Stomach (tissue), 4 donors: ENCODE results near the gene ANKRD33B.

Experiments
- EP300 ChIP-seq: sonication (generic); formaldehyde crosslinking; IDR thresholded peaks from one replicate; pipeline ENCODE4 v1.6.1; 2017; ENCODE audit warnings: antibody characterized with exemption
- POLR2A ChIP-seq, 4 donors: fragments of 450-650 bp; IDR thresholded peaks; one replicate each; pipeline ENCODE4 v1.6.1; 2016; ENCODE audit warnings: antibody characterized with exemption in 4 of 4, control low read depth in 2 of 4, mild to moderate bottlenecking in 1 of 4, moderate library complexity in 1 of 4
- POLR2AphosphoS5 ChIP-seq, 3 donors: sonication (generic); formaldehyde crosslinking; IDR thresholded peaks; one replicate each; pipeline ENCODE4 v1.6.1; 2016; ENCODE audit warnings: antibody characterized with exemption in 3 of 3
- TF ChIP-seq, protein P1 (sequence below), 7 experiments: fragments of 450-650 bp in 4 of 7; fragments of 200-600 bp in 3 of 7; sonication (generic) in 3 of 7; IDR thresholded peaks; one replicate each; pipeline ENCODE4 v1.5.1; 2016 to 2019; ENCODE audit warnings: antibody characterized with exemption in 7 of 7, control low read depth in 2 of 7, mild to moderate bottlenecking in 1 of 7

DNA sequence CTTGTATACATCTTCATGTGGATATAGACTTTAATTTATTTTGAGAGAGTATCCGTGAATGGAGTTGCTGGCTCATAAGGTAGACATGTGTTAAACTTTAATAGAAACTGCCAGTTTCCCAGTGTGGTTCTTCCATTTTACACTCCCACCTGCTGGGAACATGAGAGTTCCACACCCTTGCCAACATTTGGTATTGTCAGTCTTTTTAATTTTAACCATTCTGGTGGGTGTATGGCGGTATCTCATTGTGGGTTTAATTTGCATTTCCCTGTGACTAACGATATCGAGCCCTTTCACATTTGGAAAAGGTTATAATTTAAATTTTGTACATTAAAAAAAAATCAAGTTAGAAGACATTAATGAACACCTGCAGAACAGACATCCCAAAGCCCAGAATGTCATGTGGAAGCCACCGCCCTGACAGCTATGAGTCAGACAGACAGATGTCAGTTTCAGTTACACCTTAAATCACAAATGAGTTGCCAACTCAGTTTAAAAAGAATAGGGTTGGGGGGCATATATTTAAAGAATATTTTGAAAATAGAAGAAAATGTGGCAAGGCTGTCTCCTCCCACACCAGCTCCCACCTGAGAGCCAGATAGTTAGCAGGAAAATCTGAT is 36.9 kb downstream of the ANKRD33B start:
- TF ChIP-seq, protein P1, sequence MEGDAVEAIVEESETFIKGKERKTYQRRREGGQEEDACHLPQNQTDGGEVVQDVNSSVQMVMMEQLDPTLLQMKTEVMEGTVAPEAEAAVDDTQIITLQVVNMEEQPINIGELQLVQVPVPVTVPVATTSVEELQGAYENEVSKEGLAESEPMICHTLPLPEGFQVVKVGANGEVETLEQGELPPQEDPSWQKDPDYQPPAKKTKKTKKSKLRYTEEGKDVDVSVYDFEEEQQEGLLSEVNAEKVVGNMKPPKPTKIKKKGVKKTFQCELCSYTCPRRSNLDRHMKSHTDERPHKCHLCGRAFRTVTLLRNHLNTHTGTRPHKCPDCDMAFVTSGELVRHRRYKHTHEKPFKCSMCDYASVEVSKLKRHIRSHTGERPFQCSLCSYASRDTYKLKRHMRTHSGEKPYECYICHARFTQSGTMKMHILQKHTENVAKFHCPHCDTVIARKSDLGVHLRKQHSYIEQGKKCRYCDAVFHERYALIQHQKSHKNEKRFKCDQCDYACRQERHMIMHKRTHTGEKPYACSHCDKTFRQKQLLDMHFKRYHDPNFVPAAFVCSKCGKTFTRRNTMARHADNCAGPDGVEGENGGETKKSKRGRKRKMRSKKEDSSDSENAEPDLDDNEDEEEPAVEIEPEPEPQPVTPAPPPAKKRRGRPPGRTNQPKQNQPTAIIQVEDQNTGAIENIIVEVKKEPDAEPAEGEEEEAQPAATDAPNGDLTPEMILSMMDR (IDR thresholded peaks at IDR 0.05): no peak
- TF ChIP-seq POLR2AphosphoS5 (IDR thresholded peaks at IDR 0.05): no peak
- no peak for TF ChIP-seq POLR2A (IDR thresholded peaks at IDR 0.05)
- TF ChIP-seq EP300: no peak
